GM12892 (cell line): Measurements from ENCODE around the gene KIAA1549.
"Not testable (repeated sequence)": the region's sequence is repeated elsewhere in the genome, so short reads cannot be mapped to it uniquely, and the experiment has no call there.

ENCODE experiments used
- DNase-seq: peaks from one replicate; pipeline ENCODE4 v3.0.0; 2011; ENCODE audit not compliant: insufficient read length
- FAIRE-seq: peaks from 2 replicates; lab custom pipeline; 2011; peaks lifted over from hg19 to GRCh38; lab: Jason Lieb, UNC
- POLR2A ChIP-seq: IDR thresholded peaks from 2 replicates; pipeline ENCODE4 v1.6.1; 2011; ENCODE audit warnings: low read depth, low read length, control low read depth
- POLR2AphosphoS5 ChIP-seq: IDR thresholded peaks from 2 replicates; pipeline ENCODE4 v1.6.1; 2011; ENCODE audit warnings: low read depth, low read length, control low read depth
- TAF1 ChIP-seq: IDR thresholded peaks from 2 replicates; pipeline ENCODE4 v1.6.1; 2011; ENCODE audit warnings: low read depth, mild to moderate bottlenecking, control low read depth, low read length, borderline replicate concordance

The KIAA1549 gene

GRCh38 chr7:138802706-138803105, 178.5 kb downstream of the KIAA1549 start:
- no peak for FAIRE-seq
- no peak for TF ChIP-seq POLR2A
- no peak for TF ChIP-seq TAF1
- no peak for TF ChIP-seq POLR2AphosphoS5

GRCh38 chr7:138801256-138801655, 179.9 kb downstream of the KIAA1549 start:
- TF ChIP-seq POLR2A = no peak
- TF ChIP-seq POLR2AphosphoS5 = no peak
- TF ChIP-seq TAF1 = no peak
- DNase-seq (no peak), FAIRE-seq (no peak)

More at GRCh38 chr7:138802706-138803105, 178.5 kb downstream of the KIAA1549 start:
- DNase-seq = no peak

- DNase-seq (no peak), FAIRE-seq (no peak)
- TF ChIP-seq POLR2AphosphoS5 = no peak
- TF ChIP-seq POLR2A = no peak
- TF ChIP-seq TAF1 = no peak
Observed at GRCh38 chr7:138799336-138800000, 181.7 kb downstream of the KIAA1549 start.

- TF ChIP-seq POLR2A = no peak
- TF ChIP-seq TAF1 = no peak
- no peak for TF ChIP-seq POLR2AphosphoS5
- FAIRE-seq = no peak
- DNase-seq = no peak
Observed at GRCh38 chr7:138798836-138799235, 182.4 kb downstream of the KIAA1549 start.

GRCh38 chr7:138797715-138798320, 183.4 kb downstream of the KIAA1549 start, which contains the start of the genes ATP6V0A4 and TMEM213:
TSS of gene ATP6V0A4 (minus strand) at chr7:138798196. CDS start at chr7:138771247, 26,949 bp downstream.
TSS of gene TMEM213 (plus strand) at chr7:138797994. CDS start at chr7:138798105, 111 bp downstream.
- no peak for FAIRE-seq
- no peak for TF ChIP-seq POLR2AphosphoS5
- TF ChIP-seq POLR2A = no peak
- no peak for TF ChIP-seq TAF1
- no peak for DNase-seq

GRCh38 chr7:138797046-138797445, 184.1 kb downstream of the KIAA1549 start:
- not testable (repeated sequence) for FAIRE-seq

GRCh38 chr7:138796038-138796615, 185.1 kb downstream of the KIAA1549 start:
- no peak for FAIRE-seq
- TF ChIP-seq POLR2A (no peak), POLR2AphosphoS5 (no peak), TAF1 (no peak)
- no peak for DNase-seq

More at GRCh38 chr7:138797046-138797445, 184.1 kb downstream of the KIAA1549 start:
- not testable (repeated sequence) for DNase-seq

GRCh38 chr7:138785587-138786437, 195.4 kb downstream of the KIAA1549 start:
- FAIRE-seq (no peak), DNase-seq (no peak)
- TF ChIP-seq POLR2AphosphoS5 (no peak), TAF1 (no peak)

- TF ChIP-seq TAF1 (no peak), POLR2AphosphoS5 (no peak), POLR2A (no peak)
- FAIRE-seq (no peak), DNase-seq (no peak)
Observed at GRCh38 chr7:138784692-138785091, 196.5 kb downstream of the KIAA1549 start.
